ENCODE measurements around the gene SLC35F4. TPM values are rescaled to one million over a fixed set of nuclear protein-coding genes. Genes with fewer than 3 reads are reported as not detected.
A peak's percentile ranks its signal among the peaks of the same experiment; 100 is the strongest.

SLC35F4 gene
- total RNA-seq = not detected
- polyA plus RNA-seq = not detected
- long read RNA-seq, donor 1 = 0 reads
- long read RNA-seq, donor 2 = 0 reads
- long read RNA-seq, donor 3 = 0 reads

- Histone ChIP-seq H3K9me3 (no peaks in the 10 kb centered on the region), H3K4me3 (peak within 1 kb of the TSS in 11 of 12 donors; percentile 12 to 30 (median 22)), H3K27ac (no peak within 1 kb of the TSS), H3K27me3 (peaks cover 14 to 77% (median 45%) of the 10 kb centered on the region in 9 donors), H3K4me1 (peaks cover 0 to 15% (median 7%) of the 10 kb centered on the region in 12 donors), H3K36me3 (no peaks in the 10 kb centered on the region)
- WGBS, 4 donors = 1 to 2% (median 1%) methylated on average over 75 to 91 of the region's 91 CpGs
- DNase-seq = peak in 3 of 5 donors; percentile 29 to 55 (median 33)
- intact Hi-C loops (cut with DNase I) = no loop called here
- peak in 2 of 4 donors; percentile 42 to 53 for ATAC-seq
- TF ChIP-seq, protein P1, sequence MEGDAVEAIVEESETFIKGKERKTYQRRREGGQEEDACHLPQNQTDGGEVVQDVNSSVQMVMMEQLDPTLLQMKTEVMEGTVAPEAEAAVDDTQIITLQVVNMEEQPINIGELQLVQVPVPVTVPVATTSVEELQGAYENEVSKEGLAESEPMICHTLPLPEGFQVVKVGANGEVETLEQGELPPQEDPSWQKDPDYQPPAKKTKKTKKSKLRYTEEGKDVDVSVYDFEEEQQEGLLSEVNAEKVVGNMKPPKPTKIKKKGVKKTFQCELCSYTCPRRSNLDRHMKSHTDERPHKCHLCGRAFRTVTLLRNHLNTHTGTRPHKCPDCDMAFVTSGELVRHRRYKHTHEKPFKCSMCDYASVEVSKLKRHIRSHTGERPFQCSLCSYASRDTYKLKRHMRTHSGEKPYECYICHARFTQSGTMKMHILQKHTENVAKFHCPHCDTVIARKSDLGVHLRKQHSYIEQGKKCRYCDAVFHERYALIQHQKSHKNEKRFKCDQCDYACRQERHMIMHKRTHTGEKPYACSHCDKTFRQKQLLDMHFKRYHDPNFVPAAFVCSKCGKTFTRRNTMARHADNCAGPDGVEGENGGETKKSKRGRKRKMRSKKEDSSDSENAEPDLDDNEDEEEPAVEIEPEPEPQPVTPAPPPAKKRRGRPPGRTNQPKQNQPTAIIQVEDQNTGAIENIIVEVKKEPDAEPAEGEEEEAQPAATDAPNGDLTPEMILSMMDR (IDR thresholded peaks at IDR 0.05) = no peak
- no peak for TF ChIP-seq POLR2A (IDR thresholded peaks at IDR 0.05)
Measured at GRCh38 chr14:57865403-57866198, at the start of gene SLC35F4. TSS of gene SLC35F4 (minus strand) at chr14:57866092.

GRCh38 chr14:57909626-57910025 is 43.7 kb upstream of the SLC35F4 start:
- TF ChIP-seq, protein P1 (IDR thresholded peaks at IDR 0.05) = no peak
- no peak for TF ChIP-seq POLR2A (IDR thresholded peaks at IDR 0.05)
- Histone ChIP-seq H3K4me3 (no peak overlapping the region), H3K27ac (no peak overlapping the region), H3K36me3 (no peaks in the 10 kb centered on the region), H3K9me3 (peaks cover 0 to 2% (median 0%) of the 10 kb centered on the region in 12 donors), H3K4me1 (no peaks in the 10 kb centered on the region), H3K27me3 (no peaks in the 10 kb centered on the region)
- intact Hi-C loops (cut with DNase I) = no loop called here
- no peak for ATAC-seq
- no peak for DNase-seq

DNA sequence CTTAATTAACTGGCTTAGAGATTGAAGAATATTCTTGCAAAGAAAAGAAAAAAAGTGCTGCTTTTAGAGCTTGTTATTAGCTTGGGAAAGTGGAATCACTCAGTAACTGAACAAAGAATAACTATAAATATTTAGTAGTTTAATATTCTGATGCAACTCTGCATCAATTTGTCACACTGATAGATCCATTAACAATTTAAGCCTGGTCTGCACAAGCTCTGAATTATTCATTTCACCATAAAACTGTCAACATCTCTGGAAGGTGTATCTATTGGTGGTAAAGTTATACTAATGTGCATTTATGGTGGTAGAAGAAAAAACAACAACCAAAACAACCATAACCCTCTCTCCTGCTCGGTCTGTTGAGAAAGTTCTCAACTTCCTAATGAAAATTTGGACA is 38.1 kb upstream of the SLC35F4 start:
- ATAC-seq = no peak
- WGBS, 4 donors = 60 to 70% (median 64%) methylated on average over 1 of the region's 1 CpG
- DNase-seq = no peak
- no peak overlapping the region for H3K27ac ChIP-seq
- H3K27me3 ChIP-seq = no peaks in the 10 kb centered on the region
- no peaks in the 10 kb centered on the region for H3K36me3 ChIP-seq
- intact Hi-C loops (cut with DNase I) = no loop called here
- peaks cover 0 to 7% (median 0%) of the 10 kb centered on the region in 12 donors for H3K9me3 ChIP-seq
- TF ChIP-seq, protein P1 (IDR thresholded peaks at IDR 0.05) = no peak
- no peak for TF ChIP-seq POLR2A (IDR thresholded peaks at IDR 0.05)
- no peaks in the 10 kb centered on the region for H3K4me1 ChIP-seq
- no peak overlapping the region for H3K4me3 ChIP-seq

- 67 to 71% (median 68%) methylated on average over 7 of the region's 7 CpGs for WGBS, 4 donors
- Histone ChIP-seq H3K4me3 (no peak overlapping the region), H3K36me3 (no peaks in the 10 kb centered on the region), H3K9me3 (peaks cover 0 to 7% (median 0%) of the 10 kb centered on the region in 12 donors), H3K27ac (no peak overlapping the region), H3K27me3 (peaks cover 0 to 11% (median 0%) of the 10 kb centered on the region in 9 donors), H3K4me1 (no peaks in the 10 kb centered on the region)
- TF ChIP-seq, protein P1 (IDR thresholded peaks at IDR 0.05) = no peak
- TF ChIP-seq POLR2A (IDR thresholded peaks at IDR 0.05) = no peak
- ATAC-seq (no peak), DNase-seq (no peak)
- intact Hi-C loops (cut with DNase I) = no loop called here
Measured at GRCh38 chr14:57898837-57899572, 33.1 kb upstream of the SLC35F4 start.
